GM18870 (cell line): Measurements from ENCODE around the gene HDAC2.
A peak's percentile ranks its signal among the peaks of the same experiment; 100 is the strongest.
"Not testable (repeated sequence)": the region's sequence is repeated elsewhere in the genome, so short reads cannot be mapped to it uniquely, and the experiment has no call there.

Source experiments
- ATAC-seq: cut with Tn5 transposase; IDR thresholded peaks from one replicate; pipeline ENCODE4 v1.9.1; 2021; ENCODE audit warnings: moderate library complexity; ENCODE audit not compliant: unreplicated experiment

HDAC2 gene

GRCh38 chr6:113970805-113971676 is at the start of gene HDAC2:
Gene HDAC2, minus strand, starts transcription at chr6:113971148. Its CDS starts 240 bp downstream, at chr6:113970908.
- ATAC-seq = peak; percentile 87

GRCh38 chr6:114020196-114020595 is 49.2 kb upstream of the HDAC2 start:
- no peak for ATAC-seq

GRCh38 chr6:114017146-114017545 is 46.2 kb upstream of the HDAC2 start:
- not testable (repeated sequence) for ATAC-seq

GRCh38 chr6:114014106-114014505 is 43.2 kb upstream of the HDAC2 start:
- not testable (repeated sequence) for ATAC-seq

GRCh38 chr6:114011486-114011885 is 40.5 kb upstream of the HDAC2 start:
- ATAC-seq = not testable (repeated sequence)

- no peak for ATAC-seq
Observed at GRCh38 chr6:114010540-114010939, 39.6 kb upstream of the HDAC2 start.

GRCh38 chr6:114009192-114009591 is 38.2 kb upstream of the HDAC2 start:
- ATAC-seq = no peak

- ATAC-seq = no peak
Observed at GRCh38 chr6:114008331-114008730, 37.4 kb upstream of the HDAC2 start.

GRCh38 chr6:114007516-114007915 is 36.6 kb upstream of the HDAC2 start:
- no peak for ATAC-seq

GRCh38 chr6:114001354-114001753 is 30.4 kb upstream of the HDAC2 start:
- ATAC-seq = no peak

- ATAC-seq = no peak
Observed at GRCh38 chr6:114000069-114000468, 29.1 kb upstream of the HDAC2 start.

GRCh38 chr6:113999284-113999683 is 28.3 kb upstream of the HDAC2 start:
- no peak for ATAC-seq

GRCh38 chr6:113998811-113999210 is 27.9 kb upstream of the HDAC2 start:
- no peak for ATAC-seq

GRCh38 chr6:113997116-113997515 is 26.2 kb upstream of the HDAC2 start:
- no peak for ATAC-seq

- ATAC-seq = no peak
Observed at GRCh38 chr6:113995634-113996033, 24.7 kb upstream of the HDAC2 start.

GRCh38 chr6:113994934-113995342 is 24.0 kb upstream of the HDAC2 start:
- ATAC-seq = peak; percentile 99

- ATAC-seq = no peak
Observed at GRCh38 chr6:113989675-113990074, 18.7 kb upstream of the HDAC2 start.

GRCh38 chr6:113982675-113983074 is 11.7 kb upstream of the HDAC2 start:
- ATAC-seq = not testable (repeated sequence)

GRCh38 chr6:113982055-113982550 is 11.2 kb upstream of the HDAC2 start:
- no peak for ATAC-seq

- peak; percentile 64 for ATAC-seq
Observed at GRCh38 chr6:113980937-113981554, 10.1 kb upstream of the HDAC2 start.

GRCh38 chr6:113979937-113980336 is 9.0 kb upstream of the HDAC2 start:
- peak; percentile 51 for ATAC-seq

- no peak for ATAC-seq
Observed at GRCh38 chr6:113978084-113978675, 7.2 kb upstream of the HDAC2 start.
